Spinal cord (tissue), 10 donors: ENCODE data around the gene MBD4. TPM values are rescaled to one million over a fixed set of nuclear protein-coding genes. Genes with fewer than 3 reads are reported as not detected.

Experiments
- DNase-seq, 6 donors: peaks; one replicate each; pipeline versions ENCODE4 v3.0.0 to v3.0.0-alpha.2; 2013 to 2015; ENCODE audit warnings: low spot score in 6 of 6, low read depth in 4 of 6
- H3K27ac ChIP-seq: one replicate; pipeline ENCODE4 v1.5.1; 2013; ENCODE audit warnings: low read depth, low read length, control low read depth
- H3K27me3 ChIP-seq: one replicate; pipeline ENCODE4 v1.6.1; 2013; ENCODE audit warnings: low read length; ENCODE audit not compliant: control insufficient read depth, insufficient read depth
- H3K36me3 ChIP-seq: one replicate; pipeline ENCODE4 v1.6.1; 2013; ENCODE audit warnings: low read length; ENCODE audit not compliant: control insufficient read depth, insufficient read depth
- H3K4me1 ChIP-seq: one replicate; pipeline ENCODE4 v1.6.1; 2013; ENCODE audit warnings: low read length; ENCODE audit not compliant: control insufficient read depth, insufficient read depth
- H3K4me3 ChIP-seq: one replicate; pipeline ENCODE4 v1.5.1; 2013; ENCODE audit warnings: low read depth, low read length, control low read depth
- H3K9me3 ChIP-seq: one replicate; pipeline ENCODE4 v1.6.1; 2013; ENCODE audit warnings: low read length; ENCODE audit not compliant: control insufficient read depth, insufficient read depth
- WGBS: methylation state at CpG from one replicate; pipeline ENCODE4 v1.1.5; 2013; ENCODE audit warnings: missing lambda C conversion rate; ENCODE audit not compliant: insufficient coverage; 5-methylcytosine and 5-hydroxymethylcytosine counted together
- polyA plus RNA-seq, 2 donors: library from polyadenylated mRNA; unstranded; fragments of 120-200 nt; gene quantifications; one replicate each; pipeline ENCODE4 v1.2.1, GENCODE V29; 2013; ENCODE audit not compliant: insufficient read length in 2 of 2
- total RNA-seq, 2 donors: library from RNA; depleted of rRNA in 1 of 2; stranded (reverse); fragments of 120-200 nt in 1 of 2; fragments of >200 nt in 1 of 2; gene quantifications; one replicate each; pipeline versions ENCODE4 v1.2.3 to v1.2.4, GENCODE V29; 2013 to 2014
- donor health status: healthy.

Gene MBD4
- total and polyA plus RNA-seq, 4 donors, result 25.1 to 35.2 (median 31.2) TPM

GRCh38 chr3:129425619-129426018 lies 14.1 kb downstream of the MBD4 start:
- H3K4me3 ChIP-seq, result no peak overlapping the region
- peaks cover 10% of the 10 kb centered on the region for H3K4me1 ChIP-seq
- H3K36me3 ChIP-seq, result peaks cover 6% of the 10 kb centered on the region
- 69% methylated on average over 2 of the region's 2 CpGs for WGBS
- H3K27me3 ChIP-seq, result no peaks in the 10 kb centered on the region
- H3K9me3 ChIP-seq, result no peaks in the 10 kb centered on the region
- no peak overlapping the region for H3K27ac ChIP-seq
- DNase-seq, result no peak

- no peaks in the 10 kb centered on the region for H3K9me3 ChIP-seq
- H3K36me3 ChIP-seq, result peaks cover 3% of the 10 kb centered on the region
- no peak overlapping the region for H3K27ac ChIP-seq
- H3K4me3 ChIP-seq, result no peak overlapping the region
- DNase-seq, result no peak
- no peaks in the 10 kb centered on the region for H3K27me3 ChIP-seq
- H3K4me1 ChIP-seq, result peaks cover 10% of the 10 kb centered on the region
- WGBS, result 27% methylated on average over 3 of the region's 3 CpGs
These were observed 14.5 kb downstream of the MBD4 start for GRCh38 chr3:129425213-129425612.

- DNase-seq, result no peak
- no peak overlapping the region for H3K27ac ChIP-seq
- no peak overlapping the region for H3K4me3 ChIP-seq
- H3K4me1 ChIP-seq, result peaks cover 10% of the 10 kb centered on the region
- H3K36me3 ChIP-seq, result no peaks in the 10 kb centered on the region
- no peaks in the 10 kb centered on the region for H3K9me3 ChIP-seq
- WGBS, result 75% methylated on average over 1 of the region's 4 CpGs
- no peaks in the 10 kb centered on the region for H3K27me3 ChIP-seq
These were observed 15.4 kb downstream of the MBD4 start for GRCh38 chr3:129424185-129424841.

- no peak for DNase-seq
- Histone ChIP-seq H3K4me1 (peaks cover 5% of the 10 kb centered on the region), H3K36me3 (peaks cover 3% of the 10 kb centered on the region), H3K4me3 (no peak overlapping the region), H3K9me3 (no peaks in the 10 kb centered on the region), H3K27ac (no peak overlapping the region), H3K27me3 (no peaks in the 10 kb centered on the region)
- WGBS, result no CpG with 5 or more reads among the region's 1 CpG
These were observed 16.9 kb downstream of the MBD4 start for GRCh38 chr3:129422897-129423296.

GRCh38 chr3:129421988-129422745 lies 17.6 kb downstream of the MBD4 start:
- Histone ChIP-seq H3K36me3 (peaks cover 3% of the 10 kb centered on the region), H3K9me3 (no peaks in the 10 kb centered on the region), H3K4me1 (peaks cover 4% of the 10 kb centered on the region), H3K27ac (no peak overlapping the region), H3K4me3 (no peak overlapping the region), H3K27me3 (no peaks in the 10 kb centered on the region)
- DNase-seq, result no peak
- WGBS, result 69% methylated on average over 3 of the region's 6 CpGs

DNA sequence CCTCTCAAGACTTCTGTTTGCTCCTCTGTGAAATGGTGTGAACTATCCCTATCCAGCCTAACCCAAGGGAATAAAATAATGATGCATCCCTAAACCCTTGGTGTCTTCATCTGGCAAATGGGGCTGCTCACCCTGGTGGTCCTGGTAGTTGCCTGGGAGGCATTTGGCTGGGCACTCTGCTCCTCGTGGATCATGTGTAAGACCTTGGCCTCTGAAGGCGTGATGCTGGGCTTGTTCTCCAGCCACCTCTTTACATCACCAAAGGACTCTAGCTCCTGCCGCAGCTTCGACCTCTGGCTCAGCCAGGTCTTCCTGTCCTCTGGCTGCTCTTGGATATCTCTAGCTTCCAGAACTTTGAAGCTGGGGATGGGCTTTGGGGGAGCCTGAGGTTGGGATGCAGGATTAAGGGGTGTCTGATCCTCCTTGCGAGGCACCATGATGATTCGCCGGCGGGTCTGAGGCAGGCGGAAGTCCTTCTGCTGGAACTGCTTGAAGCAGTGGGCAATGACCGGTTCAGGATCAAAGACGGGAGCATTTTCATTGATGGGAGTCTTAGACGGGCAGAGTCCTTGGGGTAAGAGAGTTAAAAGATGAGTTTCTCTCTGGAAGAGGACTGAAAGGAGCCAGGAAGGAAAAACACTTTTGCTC lies 18.4 kb downstream of the MBD4 start:
- Histone ChIP-seq H3K4me1 (peaks cover 4% of the 10 kb centered on the region), H3K27me3 (no peaks in the 10 kb centered on the region), H3K9me3 (no peaks in the 10 kb centered on the region), H3K27ac (no peak overlapping the region), H3K4me3 (no peak overlapping the region), H3K36me3 (peaks cover 3% of the 10 kb centered on the region)
- WGBS, result 93% methylated on average over 10 of the region's 12 CpGs
- no peak for DNase-seq

DNA sequence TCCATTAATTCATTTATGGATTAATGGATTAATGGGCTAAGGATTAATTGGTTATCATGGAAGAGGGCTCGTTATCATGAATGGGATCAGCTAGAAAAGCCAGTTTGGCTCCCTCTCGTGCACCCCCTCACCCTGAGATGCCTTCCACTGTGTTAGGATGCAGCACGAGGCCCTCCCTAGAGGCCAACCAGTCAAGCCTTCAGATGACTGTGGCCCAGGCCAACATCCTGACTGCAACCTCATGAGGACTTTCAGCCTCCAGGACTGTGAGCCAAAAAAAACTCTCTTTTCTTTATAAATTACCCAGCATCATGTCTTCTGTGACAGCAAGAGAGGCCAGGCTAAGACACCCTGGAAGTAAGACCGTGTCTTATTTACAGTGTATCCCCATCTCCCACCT lies 20.3 kb downstream of the MBD4 start:
- 87% methylated on average over 3 of the region's 4 CpGs for WGBS
- no peak for DNase-seq

GRCh38 chr3:129418041-129418973 lies 21.4 kb downstream of the MBD4 start:
- Histone ChIP-seq H3K27ac (no peak overlapping the region), H3K36me3 (peaks cover 3% of the 10 kb centered on the region), H3K9me3 (no peaks in the 10 kb centered on the region), H3K27me3 (no peaks in the 10 kb centered on the region), H3K4me3 (no peak overlapping the region), H3K4me1 (peaks cover 3% of the 10 kb centered on the region)
- WGBS, result 84% methylated on average over 13 of the region's 14 CpGs
- no peak for DNase-seq

More for the DNA sequence above, 20.3 kb downstream of the MBD4 start:
- no peaks in the 10 kb centered on the region for H3K9me3 ChIP-seq
- no peak overlapping the region for H3K27ac ChIP-seq
- no peaks in the 10 kb centered on the region for H3K4me1 ChIP-seq
- no peak overlapping the region for H3K4me3 ChIP-seq
- H3K36me3 ChIP-seq, result peaks cover 3% of the 10 kb centered on the region
- H3K27me3 ChIP-seq, result no peaks in the 10 kb centered on the region

DNA sequence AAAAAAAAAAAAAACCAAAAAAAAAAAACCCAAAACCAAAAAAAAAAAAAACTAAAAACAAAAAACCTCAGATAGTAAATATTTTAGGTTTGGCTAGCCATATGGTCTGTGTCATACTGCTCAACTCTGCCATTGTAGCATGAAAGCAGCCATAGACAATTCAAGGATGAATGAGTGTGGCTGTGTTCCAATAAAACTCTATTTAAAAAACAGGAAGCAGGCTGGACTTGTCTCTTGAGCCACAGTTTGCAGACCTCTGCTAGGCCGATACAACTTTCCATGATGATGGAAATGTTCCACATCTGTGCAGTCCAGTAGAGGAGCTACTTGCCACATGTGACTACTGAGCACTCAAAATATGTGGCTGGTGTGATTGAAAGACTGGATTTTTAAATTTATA lies 22.4 kb downstream of the MBD4 start:
- DNase-seq, result peak in 2 of 6 donors; percentile 12 to 17
- no peak overlapping the region for H3K4me3 ChIP-seq
- no peaks in the 10 kb centered on the region for H3K27me3 ChIP-seq
- WGBS, result 60% methylated on average over 1 of the region's 1 CpG
- no peaks in the 10 kb centered on the region for H3K9me3 ChIP-seq
- peaks cover 3% of the 10 kb centered on the region for H3K36me3 ChIP-seq
- H3K4me1 ChIP-seq, result peaks cover 10% of the 10 kb centered on the region
- no peak overlapping the region for H3K27ac ChIP-seq
